Measurements from ENCODE around the gene PRELP.

DNA sequence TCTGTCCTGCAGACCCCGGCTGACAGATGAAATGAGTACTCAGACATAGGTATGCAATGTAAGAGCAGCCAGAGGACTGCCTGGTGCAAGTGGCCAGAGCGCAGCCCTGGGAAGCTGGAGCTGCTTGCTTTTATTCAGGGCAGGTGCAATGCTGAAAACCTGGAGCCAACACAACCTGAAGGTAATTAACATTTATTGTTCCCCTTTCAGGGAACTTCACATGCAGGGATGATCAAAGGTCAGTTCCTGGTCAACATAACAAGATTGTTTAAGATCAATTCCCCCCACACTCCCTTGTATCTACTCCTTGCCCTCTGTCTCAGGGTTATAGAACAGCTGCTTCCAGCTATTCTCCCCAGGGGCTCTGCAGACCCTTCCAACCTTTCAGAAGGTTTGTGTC, 48.7 kb upstream of the PRELP start:
- TF ChIP-seq, protein P1, sequence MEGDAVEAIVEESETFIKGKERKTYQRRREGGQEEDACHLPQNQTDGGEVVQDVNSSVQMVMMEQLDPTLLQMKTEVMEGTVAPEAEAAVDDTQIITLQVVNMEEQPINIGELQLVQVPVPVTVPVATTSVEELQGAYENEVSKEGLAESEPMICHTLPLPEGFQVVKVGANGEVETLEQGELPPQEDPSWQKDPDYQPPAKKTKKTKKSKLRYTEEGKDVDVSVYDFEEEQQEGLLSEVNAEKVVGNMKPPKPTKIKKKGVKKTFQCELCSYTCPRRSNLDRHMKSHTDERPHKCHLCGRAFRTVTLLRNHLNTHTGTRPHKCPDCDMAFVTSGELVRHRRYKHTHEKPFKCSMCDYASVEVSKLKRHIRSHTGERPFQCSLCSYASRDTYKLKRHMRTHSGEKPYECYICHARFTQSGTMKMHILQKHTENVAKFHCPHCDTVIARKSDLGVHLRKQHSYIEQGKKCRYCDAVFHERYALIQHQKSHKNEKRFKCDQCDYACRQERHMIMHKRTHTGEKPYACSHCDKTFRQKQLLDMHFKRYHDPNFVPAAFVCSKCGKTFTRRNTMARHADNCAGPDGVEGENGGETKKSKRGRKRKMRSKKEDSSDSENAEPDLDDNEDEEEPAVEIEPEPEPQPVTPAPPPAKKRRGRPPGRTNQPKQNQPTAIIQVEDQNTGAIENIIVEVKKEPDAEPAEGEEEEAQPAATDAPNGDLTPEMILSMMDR (IDR thresholded peaks at IDR 0.05): no peak
- TF ChIP-seq POLR2A (IDR thresholded peaks at IDR 0.05) (no peak), EP300 (IDR thresholded peaks at IDR 0.05) (no peak)
